GM18507 (cell line): ENCODE measurements around the gene BCAS4.

Experiments
- DNase-seq: peaks from one replicate; pipeline ENCODE4 v3.0.0; 2011; ENCODE audit warnings: low read depth; ENCODE audit not compliant: insufficient read length; ENCODE audit errors: extremely low spot score
- FAIRE-seq: peaks from 2 replicates; lab custom pipeline; 2011; peaks lifted over from hg19 to GRCh38; lab: Jason Lieb, UNC

The BCAS4 gene

GRCh38 chr20:50886184-50886790 lies 91.4 kb downstream of the BCAS4 start:
- DNase-seq = no peak
- no peak for FAIRE-seq

GRCh38 chr20:50887576-50887975 lies 92.7 kb downstream of the BCAS4 start:
- FAIRE-seq = no peak
- DNase-seq = no peak

GRCh38 chr20:50891138-50891537 lies 96.3 kb downstream of the BCAS4 start:
- FAIRE-seq = no peak
- no peak for DNase-seq

- no peak for FAIRE-seq
- DNase-seq = no peak
Measured at GRCh38 chr20:50892394-50892793, 97.5 kb downstream of the BCAS4 start.

GRCh38 chr20:50893620-50894019 lies 98.8 kb downstream of the BCAS4 start:
- no peak for FAIRE-seq
- DNase-seq = no peak

GRCh38 chr20:50895111-50895830 lies 100.4 kb downstream of the BCAS4 start:
- no peak for FAIRE-seq
- DNase-seq = no peak

GRCh38 chr20:50898475-50898874 lies 103.6 kb downstream of the BCAS4 start:
- DNase-seq (no peak), FAIRE-seq (no peak)

GRCh38 chr20:50900261-50900660 lies 105.4 kb downstream of the BCAS4 start:
- FAIRE-seq (no peak), DNase-seq (no peak)

GRCh38 chr20:50901301-50901700 lies 106.4 kb downstream of the BCAS4 start:
- DNase-seq = no peak
- no peak for FAIRE-seq

GRCh38 chr20:50903353-50904051 lies 108.6 kb downstream of the BCAS4 start:
- FAIRE-seq (no peak), DNase-seq (no peak)

- FAIRE-seq = no peak
- DNase-seq = no peak
Measured at GRCh38 chr20:50904067-50904570, 109.3 kb downstream of the BCAS4 start.

GRCh38 chr20:50909413-50909812 lies 114.6 kb downstream of the BCAS4 start:
- no peak for FAIRE-seq
- no peak for DNase-seq

GRCh38 chr20:50911030-50911429 lies 116.2 kb downstream of the BCAS4 start:
- DNase-seq = no peak

GRCh38 chr20:50911716-50912115 lies 116.9 kb downstream of the BCAS4 start:
- FAIRE-seq (no peak), DNase-seq (no peak)

More at GRCh38 chr20:50911030-50911429, 116.2 kb downstream of the BCAS4 start:
- FAIRE-seq = no peak

- FAIRE-seq (no peak), DNase-seq (no peak)
Measured at GRCh38 chr20:50913690-50914375, 119.0 kb downstream of the BCAS4 start.

- FAIRE-seq (no peak), DNase-seq (no peak)
Measured at GRCh38 chr20:50915424-50915823, 120.6 kb downstream of the BCAS4 start.

- FAIRE-seq (no peak), DNase-seq (no peak)
Measured at GRCh38 chr20:50916257-50916656, 121.4 kb downstream of the BCAS4 start.

- FAIRE-seq (no peak), DNase-seq (no peak)
Measured at GRCh38 chr20:50916934-50917333, 122.1 kb downstream of the BCAS4 start.

- no peak for FAIRE-seq
- no peak for DNase-seq
Measured at GRCh38 chr20:50918403-50918802, 123.5 kb downstream of the BCAS4 start.

GRCh38 chr20:50919567-50919966 lies 124.7 kb downstream of the BCAS4 start:
- no peak for DNase-seq
- no peak for FAIRE-seq
